Body of pancreas (tissue), 4 donors: ENCODE data around the gene NEMP2. TPM values are rescaled to one million over a fixed set of nuclear protein-coding genes. Genes with fewer than 3 reads are reported as not detected.

ENCODE experiments used
- ATAC-seq: fragments of 150-250 bp; one replicate; pipeline ENCODE4 v1.9.1; 2016
- DNase-seq, 4 donors: peaks; one replicate each; pipeline ENCODE4 v3.0.0-alpha.2; 2019
- H3K27ac ChIP-seq, 4 donors: fragments of 200-600 bp; sonication (generic); 1 replicate in 3 of 4; 2 replicates in 1 of 4; pipeline versions ENCODE4 v1.5.1 to v1.6.1; 2016 to 2019; ENCODE audit warnings: mild to moderate bottlenecking in 1 of 4, mixed read lengths in 1 of 4, moderate library complexity in 1 of 4
- H3K27me3 ChIP-seq, 2 donors: fragments of 200-600 bp; sonication (generic); one replicate each; pipeline ENCODE4 v1.6.0; 2016; ENCODE audit warnings: mild to moderate bottlenecking in 1 of 2
- H3K36me3 ChIP-seq, 2 donors: fragments of 200-600 bp; sonication (generic); replicated peaks in 1 of 2; 2 replicates each; pipeline ENCODE4 v1.5.1; 2016; ENCODE audit warnings: low read depth in 2 of 2; ENCODE audit not compliant: insufficient read depth in 1 of 2
- H3K4me1 ChIP-seq: fragments of 200-600 bp; sonication (generic); one replicate; pipeline ENCODE4 v1.6.0; 2016
- H3K4me3 ChIP-seq, 2 donors: fragments of 200-600 bp; sonication (generic); 1 replicate in 1 of 2; 2 replicates in 1 of 2; pipeline ENCODE4 v1.5.1; 2016 to 2019
- H3K9me3 ChIP-seq, 3 donors: fragments of 200-600 bp; sonication (generic); 1 replicate in 2 of 3; 2 replicates in 1 of 3; pipeline ENCODE4 v1.5.1; 2016
- CTCF ChIP-seq, 7 experiments: fragments of 450-650 bp in 4 of 7; fragments of 200-600 bp in 3 of 7; sonication (generic) in 3 of 7; IDR thresholded peaks; one replicate each; pipeline ENCODE4 v1.5.1; 2016 to 2019; ENCODE audit warnings: antibody characterized with exemption in 7 of 7
- POLR2A ChIP-seq, 3 donors: fragments of 450-650 bp; IDR thresholded peaks; one replicate each; pipeline ENCODE4 v1.6.1; 2016; ENCODE audit warnings: antibody characterized with exemption in 3 of 3, mild to moderate bottlenecking in 2 of 3
- WGBS, 2 donors: methylation state at CpG; one replicate each; pipeline ENCODE4 v1.1.5; 2017; 5-methylcytosine and 5-hydroxymethylcytosine counted together
- intact Hi-C: fragments of 100-400 bp; cut with DNase I; formaldehyde crosslinking; loops from one replicate; pipeline ENCODE4 v1.15.1; 2023
- total RNA-seq, 2 donors: library from RNA; depleted of rRNA; stranded (reverse); fragments of >200 nt; gene quantifications; one replicate each; pipeline ENCODE4 v1.1.0, GENCODE V29; 2016

The NEMP2 gene
- total RNA-seq, 2 donors from 2014 or later, result 3.0 to 3.9 TPM

- no peak for TF ChIP-seq POLR2A (IDR thresholded peaks at IDR 0.05)
- no peak for TF ChIP-seq CTCF (IDR thresholded peaks at IDR 0.05)
- Histone ChIP-seq H3K9me3 (no peaks in the 10 kb centered on the region), H3K36me3 (no peaks in the 10 kb centered on the region), H3K4me3 (no peak overlapping the region), H3K27me3 (no peaks in the 10 kb centered on the region), H3K4me1 (peaks cover 10% of the 10 kb centered on the region), H3K27ac (no peak overlapping the region)
- intact Hi-C loops, result no loop called here
- WGBS, 2 donors, result 78 to 88% methylated on average over 1 of the region's 1 CpG
- ATAC-seq (no peak), DNase-seq (no peak)
Observed at GRCh38 chr2:190575263-190575662, 40.7 kb upstream of the NEMP2 start.

- Histone ChIP-seq H3K36me3 (no peaks in the 10 kb centered on the region), H3K27ac (no peak overlapping the region), H3K9me3 (no peaks in the 10 kb centered on the region), H3K4me3 (no peak overlapping the region), H3K27me3 (no peaks in the 10 kb centered on the region), H3K4me1 (peaks cover 10% of the 10 kb centered on the region)
- ATAC-seq, result no peak
- intact Hi-C loops, result no loop called here
- no peak for TF ChIP-seq POLR2A (IDR thresholded peaks at IDR 0.05)
- no peak for TF ChIP-seq CTCF (IDR thresholded peaks at IDR 0.05)
- no peak for DNase-seq
Observed at GRCh38 chr2:190574169-190574568, 39.6 kb upstream of the NEMP2 start.

- Histone ChIP-seq H3K27ac (no peak overlapping the region), H3K4me1 (no peaks in the 10 kb centered on the region), H3K4me3 (no peak overlapping the region), H3K36me3 (no peaks in the 10 kb centered on the region), H3K9me3 (no peaks in the 10 kb centered on the region), H3K27me3 (no peaks in the 10 kb centered on the region)
- intact Hi-C loops, result no loop called here
- TF ChIP-seq POLR2A (IDR thresholded peaks at IDR 0.05), result no peak
- TF ChIP-seq CTCF (IDR thresholded peaks at IDR 0.05), result no peak
- ATAC-seq (no peak), DNase-seq (no peak)
Observed at GRCh38 chr2:190572246-190572645, 37.7 kb upstream of the NEMP2 start.

GRCh38 chr2:190571686-190572085 is 37.2 kb upstream of the NEMP2 start:
- H3K27ac ChIP-seq, result no peak overlapping the region
- H3K4me1 ChIP-seq, result no peaks in the 10 kb centered on the region
- ATAC-seq (peak; percentile 62), DNase-seq (no peak)
- no peak for TF ChIP-seq POLR2A (IDR thresholded peaks at IDR 0.05)
- TF ChIP-seq CTCF (IDR thresholded peaks at IDR 0.05), result no peak
- intact Hi-C loops, result no loop called here
- no peaks in the 10 kb centered on the region for H3K9me3 ChIP-seq
- H3K36me3 ChIP-seq, result no peaks in the 10 kb centered on the region
- no peaks in the 10 kb centered on the region for H3K27me3 ChIP-seq
- H3K4me3 ChIP-seq, result no peak overlapping the region

GRCh38 chr2:190570871-190571270 is 36.3 kb upstream of the NEMP2 start:
- no peak overlapping the region for H3K27ac ChIP-seq
- H3K27me3 ChIP-seq, result no peaks in the 10 kb centered on the region
- no peak overlapping the region for H3K4me3 ChIP-seq
- DNase-seq (no peak), ATAC-seq (no peak)
- intact Hi-C loops, result no loop called here
- 64 to 72% methylated on average over 1 of the region's 1 CpG for WGBS, 2 donors
- no peak for TF ChIP-seq POLR2A (IDR thresholded peaks at IDR 0.05)
- no peak for TF ChIP-seq CTCF (IDR thresholded peaks at IDR 0.05)
- H3K9me3 ChIP-seq, result no peaks in the 10 kb centered on the region
- no peaks in the 10 kb centered on the region for H3K36me3 ChIP-seq
- no peaks in the 10 kb centered on the region for H3K4me1 ChIP-seq
